ENCODE measurements around the gene ZNF556.
A peak's percentile ranks its signal among the peaks of the same experiment; 100 is the strongest.

Gene ZNF556

GRCh38 chr19:2867025-2867991, at the start of gene ZNF556:
TSS of gene ZNF556 (plus strand) at chr19:2867335. CDS start at chr19:2867422, 87 bp downstream.
- no peak for DNase-seq

- DNase-seq, result peak; percentile 96
Observed at GRCh38 chr19:2819540-2820111, 47.5 kb upstream of the ZNF556 start, which contains the start of gene ZNF554. TSS of gene ZNF554 (plus strand) at chr19:2819868. CDS start at chr19:2820072, 204 bp downstream.

- peak; percentile 14 for DNase-seq
Observed at GRCh38 chr19:2820112-2820702, 46.9 kb upstream of the ZNF556 start.

- no peak for DNase-seq
Observed at GRCh38 chr19:2822846-2823245, 44.3 kb upstream of the ZNF556 start.

- no peak for DNase-seq
Observed at GRCh38 chr19:2823646-2824045, 43.5 kb upstream of the ZNF556 start.

GRCh38 chr19:2824129-2824528, 43.0 kb upstream of the ZNF556 start:
- DNase-seq, result no peak

- no peak for DNase-seq
Observed at GRCh38 chr19:2827022-2827421, 40.1 kb upstream of the ZNF556 start.

GRCh38 chr19:2827840-2828489, 39.2 kb upstream of the ZNF556 start:
- no peak for DNase-seq

GRCh38 chr19:2834294-2834871, 32.8 kb upstream of the ZNF556 start:
- no peak for DNase-seq

- DNase-seq, result no peak
Observed at GRCh38 chr19:2837430-2837829, 29.7 kb upstream of the ZNF556 start.

GRCh38 chr19:2840794-2841791, 26.0 kb upstream of the ZNF556 start, which contains the start of gene ZNF555:
TSS of gene ZNF555 (plus strand) at chr19:2841475. CDS start at chr19:2841573, 98 bp downstream.
- DNase-seq, result peak; percentile 100

- DNase-seq, result no peak
Observed at GRCh38 chr19:2841855-2842574, 25.1 kb upstream of the ZNF556 start.

- DNase-seq, result no peak
Observed at GRCh38 chr19:2845107-2845506, 22.0 kb upstream of the ZNF556 start.

GRCh38 chr19:2846180-2846894, 20.8 kb upstream of the ZNF556 start:
- no peak for DNase-seq

GRCh38 chr19:2847507-2847906, 19.6 kb upstream of the ZNF556 start:
- DNase-seq, result no peak

GRCh38 chr19:2848616-2849015, 18.5 kb upstream of the ZNF556 start:
- DNase-seq, result no peak

- no peak for DNase-seq
Observed at GRCh38 chr19:2850256-2850925, 16.7 kb upstream of the ZNF556 start.

- no peak for DNase-seq
Observed at GRCh38 chr19:2852598-2852997, 14.5 kb upstream of the ZNF556 start.

- no peak for DNase-seq
Observed at GRCh38 chr19:2853015-2853606, 14.0 kb upstream of the ZNF556 start.

Data from CD4-positive, alpha-beta T cell treated with Interleukin-17A for 1 hour (primary cell).